Loucy (cell line): ENCODE measurements around the gene MDFI.

ENCODE experiments used
- H2AFZ ChIP-seq: fragments of 200-600 bp; sonication (generic); 2 replicates; pipeline ENCODE4 v1.6.0; 2016; ENCODE audit warnings: antibody characterized with exemption, mild to moderate bottlenecking, low read length, moderate library complexity
- H3F3A ChIP-seq: fragments of 200-600 bp; 2 replicates; pipeline ENCODE4 v1.6.0; 2016; ENCODE audit warnings: antibody characterized with exemption, low read depth, mild to moderate bottlenecking
- H3K27me3 ChIP-seq: fragments of 200-600 bp; sonication (generic); 2 replicates; pipeline ENCODE4 v1.6.1; 2014; ENCODE audit warnings: low read length, mild to moderate bottlenecking; ENCODE audit not compliant: insufficient read depth, poor library complexity, severe bottlenecking
- H3K36me3 ChIP-seq: fragments of 200-600 bp; sonication (generic); 2 replicates; pipeline ENCODE4 v1.6.1; 2016; ENCODE audit warnings: low read length; ENCODE audit not compliant: insufficient read depth
- H3K4me1 ChIP-seq: fragments of 200-600 bp; sonication (generic); 2 replicates; pipeline ENCODE4 v1.5.1; 2014; ENCODE audit warnings: low read length, mild to moderate bottlenecking; ENCODE audit not compliant: insufficient read depth, poor library complexity, severe bottlenecking
- H3K4me2 ChIP-seq: fragments of 200-600 bp; sonication (generic); 2 replicates; pipeline ENCODE4 v1.6.0; 2014; ENCODE audit warnings: antibody characterized with exemption, low read length, low read depth, mild to moderate bottlenecking; ENCODE audit not compliant: poor library complexity, severe bottlenecking
- H3K4me3 ChIP-seq: fragments of 200-600 bp; sonication (generic); 2 replicates; pipeline ENCODE4 v1.5.1; 2014; ENCODE audit warnings: low read length, mild to moderate bottlenecking, mixed read lengths; ENCODE audit not compliant: poor library complexity, severe bottlenecking
- H3K79me2 ChIP-seq: fragments of 200-600 bp; sonication (generic); 2 replicates; pipeline ENCODE4 v1.6.1; 2014; ENCODE audit warnings: low read length; ENCODE audit not compliant: insufficient read depth
- H3K9ac ChIP-seq: fragments of 200-600 bp; sonication (generic); 2 replicates; pipeline ENCODE4 v1.6.0; 2014; ENCODE audit warnings: mild to moderate bottlenecking, low read depth, low read length, moderate library complexity; ENCODE audit not compliant: poor library complexity, severe bottlenecking
- H3K9me2 ChIP-seq: fragments of 200-600 bp; sonication (generic); replicated peaks from 2 replicates; pipeline ENCODE4 v1.6.1; 2016; ENCODE audit warnings: low read depth, low read length, mixed read lengths
- H3K9me3 ChIP-seq: fragments of 200-600 bp; sonication (generic); 2 replicates; pipeline ENCODE4 v1.6.1; 2014; ENCODE audit warnings: mild to moderate bottlenecking, antibody characterized with exemption, low read length, low read depth; ENCODE audit not compliant: insufficient read depth
- H4K20me1 ChIP-seq: fragments of 200-600 bp; sonication (generic); 2 replicates; pipeline ENCODE4 v1.6.0; 2014; ENCODE audit warnings: antibody characterized with exemption, low read length, mild to moderate bottlenecking; ENCODE audit not compliant: insufficient read depth, poor library complexity, severe bottlenecking
- CTCF ChIP-seq: fragments of 200-600 bp; sonication (generic); conservative IDR thresholded peaks from 2 replicates; pipeline ENCODE4 v1.5.1; 2014; ENCODE audit warnings: mild to moderate bottlenecking, antibody characterized with exemption, low read length
- EZH2phosphoT487 ChIP-seq: fragments of 200-600 bp; IDR thresholded peaks from 2 replicates; pipeline ENCODE4 v1.6.1; 2018; ENCODE audit warnings: antibody characterized with exemption, mild to moderate bottlenecking, moderate library complexity, borderline replicate concordance

MDFI gene

GRCh38 chr6:41654698-41655151, 16.5 kb downstream of the MDFI start:
- Histone ChIP-seq H4K20me1 (no peaks in the 10 kb centered on the region), H3K9me2 (no peaks in the 10 kb centered on the region), H3K36me3 (peaks cover 28% of the 10 kb centered on the region; the same call in 1 of the 2 replicates), H3K4me3 (no peak overlapping the region), H3F3A (no peaks in the 10 kb centered on the region), H3K9me3 (no peaks in the 10 kb centered on the region), H3K79me2 (no peaks in the 10 kb centered on the region), H3K9ac (no peak overlapping the region), H3K4me1 (peaks cover 10% of the 10 kb centered on the region), H3K27me3 (no peaks in the 10 kb centered on the region), H2AFZ (no peak overlapping the region), H3K4me2 (no peak overlapping the region)
- TF ChIP-seq EZH2phosphoT487 = no peak
- TF ChIP-seq CTCF = no peak

GRCh38 chr6:41655176-41655575, 16.9 kb downstream of the MDFI start:
- no peak overlapping the region for H2AFZ ChIP-seq
- H3K9me2 ChIP-seq = no peaks in the 10 kb centered on the region
- TF ChIP-seq EZH2phosphoT487 (no peak), CTCF (no peak)
- H4K20me1 ChIP-seq = no peaks in the 10 kb centered on the region
- H3K27me3 ChIP-seq = no peaks in the 10 kb centered on the region
- no peaks in the 10 kb centered on the region for H3K79me2 ChIP-seq
- H3K9me3 ChIP-seq = no peaks in the 10 kb centered on the region
- H3F3A ChIP-seq = no peaks in the 10 kb centered on the region
- H3K9ac ChIP-seq = no peak overlapping the region
- peaks cover 10% of the 10 kb centered on the region for H3K4me1 ChIP-seq
- H3K4me2 ChIP-seq = no peak overlapping the region
- no peak overlapping the region for H3K4me3 ChIP-seq
- H3K36me3 ChIP-seq = peaks cover 25% of the 10 kb centered on the region; the same call in 1 of the 2 replicates

GRCh38 chr6:41655646-41656001, 17.4 kb downstream of the MDFI start:
- no peaks in the 10 kb centered on the region for H4K20me1 ChIP-seq
- H3K4me3 ChIP-seq = no peak overlapping the region
- no peaks in the 10 kb centered on the region for H3K9me3 ChIP-seq
- peaks cover 21% of the 10 kb centered on the region; the same call in 1 of the 2 replicates for H3K36me3 ChIP-seq
- no peaks in the 10 kb centered on the region for H3K27me3 ChIP-seq
- H3F3A ChIP-seq = no peaks in the 10 kb centered on the region
- H3K9me2 ChIP-seq = no peaks in the 10 kb centered on the region
- H2AFZ ChIP-seq = no peak overlapping the region
- H3K9ac ChIP-seq = no peak overlapping the region
- peaks cover 10% of the 10 kb centered on the region for H3K4me1 ChIP-seq
- no peak overlapping the region for H3K4me2 ChIP-seq
- no peak for TF ChIP-seq CTCF
- TF ChIP-seq EZH2phosphoT487 = no peak
- no peaks in the 10 kb centered on the region for H3K79me2 ChIP-seq
